GDM1 (cell line): ENCODE data around the gene HIVEP3.

ENCODE experiments used
- DNase-seq: peaks from one replicate; lab custom pipeline; 2025; lab: John Stamatoyannopoulos, UW

Gene HIVEP3

GRCh38 chr1:41627491-41628280 lies 291.0 kb downstream of the HIVEP3 start:
- no peak for DNase-seq

GRCh38 chr1:41626616-41627375 lies 291.9 kb downstream of the HIVEP3 start:
- DNase-seq = no peak

GRCh38 chr1:41626146-41626545 lies 292.6 kb downstream of the HIVEP3 start:
- no peak for DNase-seq

- DNase-seq = no peak
Observed at GRCh38 chr1:41623736-41624135, 295.0 kb downstream of the HIVEP3 start.

GRCh38 chr1:41622859-41623732 lies 295.6 kb downstream of the HIVEP3 start:
- DNase-seq = no peak

- no peak for DNase-seq
Observed at GRCh38 chr1:41622402-41622801, 296.3 kb downstream of the HIVEP3 start.

GRCh38 chr1:41621791-41622190 lies 296.9 kb downstream of the HIVEP3 start:
- DNase-seq = no peak

- no peak for DNase-seq
Observed at GRCh38 chr1:41621256-41621655, 297.5 kb downstream of the HIVEP3 start.

- DNase-seq = no peak
Observed at GRCh38 chr1:41620365-41621169, 298.2 kb downstream of the HIVEP3 start.

GRCh38 chr1:41619511-41620364 lies 299.0 kb downstream of the HIVEP3 start:
- DNase-seq = no peak

- no peak for DNase-seq
Observed at GRCh38 chr1:41618871-41619270, 299.9 kb downstream of the HIVEP3 start.

GRCh38 chr1:41618066-41618825 lies 300.5 kb downstream of the HIVEP3 start:
- DNase-seq = no peak

GRCh38 chr1:41617336-41617735 lies 301.4 kb downstream of the HIVEP3 start:
- no peak for DNase-seq

GRCh38 chr1:41616563-41616962 lies 302.2 kb downstream of the HIVEP3 start:
- DNase-seq = no peak

GRCh38 chr1:41615981-41616380 lies 302.7 kb downstream of the HIVEP3 start:
- DNase-seq = no peak

GRCh38 chr1:41615316-41615715 lies 303.4 kb downstream of the HIVEP3 start:
- DNase-seq = no peak

GRCh38 chr1:41614818-41615217 lies 303.9 kb downstream of the HIVEP3 start:
- no peak for DNase-seq

GRCh38 chr1:41613689-41614574 lies 304.8 kb downstream of the HIVEP3 start:
- DNase-seq = no peak

GRCh38 chr1:41612953-41613352 lies 305.8 kb downstream of the HIVEP3 start:
- DNase-seq = no peak
